Measurements from ENCODE around the gene USP30.
A peak's percentile ranks its signal among the peaks of the same experiment; 100 is the strongest.
"Not testable (repeated sequence)": the region's sequence is repeated elsewhere in the genome, so short reads cannot be mapped to it uniquely, and the experiment has no call there.

The USP30 gene, protein sequence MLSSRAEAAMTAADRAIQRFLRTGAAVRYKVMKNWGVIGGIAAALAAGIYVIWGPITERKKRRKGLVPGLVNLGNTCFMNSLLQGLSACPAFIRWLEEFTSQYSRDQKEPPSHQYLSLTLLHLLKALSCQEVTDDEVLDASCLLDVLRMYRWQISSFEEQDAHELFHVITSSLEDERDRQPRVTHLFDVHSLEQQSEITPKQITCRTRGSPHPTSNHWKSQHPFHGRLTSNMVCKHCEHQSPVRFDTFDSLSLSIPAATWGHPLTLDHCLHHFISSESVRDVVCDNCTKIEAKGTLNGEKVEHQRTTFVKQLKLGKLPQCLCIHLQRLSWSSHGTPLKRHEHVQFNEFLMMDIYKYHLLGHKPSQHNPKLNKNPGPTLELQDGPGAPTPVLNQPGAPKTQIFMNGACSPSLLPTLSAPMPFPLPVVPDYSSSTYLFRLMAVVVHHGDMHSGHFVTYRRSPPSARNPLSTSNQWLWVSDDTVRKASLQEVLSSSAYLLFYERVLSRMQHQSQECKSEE

DNA sequence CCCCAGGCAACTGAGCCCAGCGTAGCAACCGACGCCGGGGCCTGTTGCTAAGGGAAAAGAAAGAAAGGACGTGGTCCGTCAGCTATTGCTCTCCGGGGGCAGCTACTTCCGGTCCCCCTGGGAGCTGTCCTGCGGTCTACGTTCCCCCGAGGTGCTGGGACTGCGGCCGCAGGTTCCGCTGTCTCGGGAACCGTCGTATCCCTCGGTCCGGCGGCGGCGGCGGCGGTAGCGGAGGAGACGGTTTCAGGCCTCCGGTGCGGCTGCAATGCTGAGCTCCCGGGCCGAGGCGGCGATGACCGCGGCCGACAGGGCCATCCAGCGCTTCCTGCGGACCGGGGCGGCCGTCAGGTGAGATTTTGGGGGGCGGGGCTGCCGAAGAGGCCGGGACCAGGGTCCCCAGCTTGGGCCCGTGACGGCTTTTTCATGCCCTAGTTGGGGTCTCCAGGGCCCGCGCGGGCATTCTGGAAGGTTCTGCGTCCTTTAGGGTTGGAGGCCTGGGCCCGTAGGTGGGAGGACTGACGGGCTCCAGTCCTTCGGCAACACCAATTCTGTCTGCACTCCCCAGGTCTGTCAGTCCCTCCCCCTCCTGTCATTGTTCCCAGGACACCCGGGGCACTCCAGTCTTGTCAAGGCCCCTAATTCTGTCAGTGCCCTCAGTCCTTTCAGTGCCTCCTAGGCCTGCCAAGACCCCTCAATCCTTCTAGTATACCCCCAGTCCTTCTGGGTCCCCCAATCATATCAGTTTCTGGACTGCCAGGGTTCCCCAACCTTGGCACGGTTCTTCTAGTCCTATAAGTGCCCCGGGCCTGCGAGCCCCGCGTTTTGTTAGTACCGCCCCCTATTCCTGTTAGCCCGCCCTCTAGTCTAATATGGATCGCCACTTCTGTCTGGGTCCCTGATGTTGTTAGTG lies at the start of gene USP30:
TSS of gene USP30 (plus strand) at position 163 of the 910 bp plus-strand sequence. CDS start at position 266, 103 bp downstream.
- peak; percentile 88 for DNase-seq

DNA sequence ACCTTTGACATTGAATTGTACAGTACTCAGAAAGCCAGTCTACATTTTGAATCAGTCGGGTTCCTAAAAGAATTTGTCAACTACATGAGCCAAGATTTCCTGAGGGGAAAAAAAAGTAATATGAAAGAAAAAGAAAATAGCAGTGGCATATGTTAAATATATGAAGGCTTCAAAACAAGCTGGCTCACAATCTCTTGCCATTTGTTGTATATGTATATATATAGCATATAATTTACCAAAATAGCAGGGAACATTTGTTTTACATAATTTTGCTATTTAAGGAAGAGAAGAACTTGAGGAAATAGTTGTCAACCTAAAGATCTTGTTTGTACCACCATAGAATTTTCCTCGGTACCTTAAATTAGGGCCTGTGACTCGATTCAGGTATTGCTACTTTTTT lies 48.4 kb upstream of the USP30 start:
- no peak for DNase-seq

- DNase-seq: no peak
Observed at GRCh38 chr12:109009766-109010165, 42.6 kb upstream of the USP30 start.

DNA sequence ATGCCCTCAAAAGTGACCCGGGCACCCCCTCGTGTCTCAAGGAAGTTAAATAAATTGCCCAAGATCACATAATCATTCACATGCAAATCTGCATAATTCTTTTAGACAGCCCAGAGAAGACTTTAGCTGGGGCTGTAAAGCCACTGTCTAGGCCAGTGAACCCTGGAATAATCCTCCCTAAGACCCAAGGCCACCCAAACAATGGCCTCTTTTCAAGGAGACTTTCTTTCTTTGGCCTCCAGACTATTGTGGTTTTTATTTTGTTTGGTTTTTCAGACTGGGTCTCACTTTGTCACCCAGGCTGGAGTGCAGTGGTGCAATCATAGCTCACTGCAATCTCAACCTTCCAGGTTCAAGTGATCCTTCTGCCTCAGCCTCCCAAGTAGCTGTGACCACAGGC lies 42.1 kb upstream of the USP30 start:
- no peak for DNase-seq

- no peak for DNase-seq
Observed at GRCh38 chr12:109014984-109015765, 37.2 kb upstream of the USP30 start.

DNA sequence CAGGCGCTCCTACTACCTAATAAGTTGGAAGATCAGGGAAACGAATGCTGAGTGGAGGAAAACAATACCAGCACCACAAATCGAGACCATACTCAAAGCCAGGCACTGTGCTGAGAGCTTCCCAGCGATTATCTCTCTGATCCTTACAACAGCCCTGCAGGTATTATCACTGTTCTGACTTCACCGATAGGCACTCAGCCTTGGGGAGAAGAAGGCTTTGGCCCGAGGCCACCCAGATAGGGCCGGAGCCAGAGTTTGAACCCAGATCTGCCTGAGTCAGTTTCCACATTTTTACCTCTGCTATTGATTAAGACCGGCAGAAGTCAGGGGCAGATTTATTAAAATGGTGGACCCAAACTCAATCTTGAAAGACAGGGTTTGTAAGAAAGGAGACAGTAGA lies 36.4 kb upstream of the USP30 start:
- DNase-seq: no peak

GRCh38 chr12:109016978-109017377 lies 35.4 kb upstream of the USP30 start:
- DNase-seq: no peak

- no peak for DNase-seq
Observed at GRCh38 chr12:109018296-109018695, 34.1 kb upstream of the USP30 start.

GRCh38 chr12:109020146-109020795 lies 32.1 kb upstream of the USP30 start:
- no peak for DNase-seq

GRCh38 chr12:109020796-109021380 lies 31.5 kb upstream of the USP30 start, which contains the start of gene SVOP:
TSS of gene SVOP (minus strand) at chr12:109021068. CDS start at chr12:109020868, 200 bp downstream.
- peak; percentile 3 for DNase-seq

GRCh38 chr12:109027767-109028166 lies 24.6 kb upstream of the USP30 start:
- no peak for DNase-seq

- DNase-seq: not testable (repeated sequence)
Observed at GRCh38 chr12:109028624-109029023, 23.8 kb upstream of the USP30 start.

DNA sequence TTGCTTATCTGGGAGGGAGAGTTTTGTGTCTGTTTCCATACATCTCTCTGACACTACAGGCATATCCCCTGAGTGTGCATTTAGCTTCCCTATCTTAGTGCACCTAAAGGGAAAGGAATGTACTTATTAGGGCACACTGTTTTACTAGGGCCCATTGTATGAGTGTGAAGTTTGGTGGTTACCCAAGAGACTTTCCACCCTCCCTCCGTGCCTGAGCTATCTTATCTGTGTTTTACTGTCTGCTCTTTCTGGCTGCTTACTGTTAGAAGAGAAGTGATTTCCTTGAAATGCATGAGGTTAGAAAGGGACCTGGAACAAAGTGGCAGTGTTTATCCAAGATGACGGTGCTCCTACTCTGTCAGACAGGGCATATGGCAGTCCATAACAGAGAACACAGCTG lies 23.0 kb upstream of the USP30 start:
- no peak for DNase-seq

DNA sequence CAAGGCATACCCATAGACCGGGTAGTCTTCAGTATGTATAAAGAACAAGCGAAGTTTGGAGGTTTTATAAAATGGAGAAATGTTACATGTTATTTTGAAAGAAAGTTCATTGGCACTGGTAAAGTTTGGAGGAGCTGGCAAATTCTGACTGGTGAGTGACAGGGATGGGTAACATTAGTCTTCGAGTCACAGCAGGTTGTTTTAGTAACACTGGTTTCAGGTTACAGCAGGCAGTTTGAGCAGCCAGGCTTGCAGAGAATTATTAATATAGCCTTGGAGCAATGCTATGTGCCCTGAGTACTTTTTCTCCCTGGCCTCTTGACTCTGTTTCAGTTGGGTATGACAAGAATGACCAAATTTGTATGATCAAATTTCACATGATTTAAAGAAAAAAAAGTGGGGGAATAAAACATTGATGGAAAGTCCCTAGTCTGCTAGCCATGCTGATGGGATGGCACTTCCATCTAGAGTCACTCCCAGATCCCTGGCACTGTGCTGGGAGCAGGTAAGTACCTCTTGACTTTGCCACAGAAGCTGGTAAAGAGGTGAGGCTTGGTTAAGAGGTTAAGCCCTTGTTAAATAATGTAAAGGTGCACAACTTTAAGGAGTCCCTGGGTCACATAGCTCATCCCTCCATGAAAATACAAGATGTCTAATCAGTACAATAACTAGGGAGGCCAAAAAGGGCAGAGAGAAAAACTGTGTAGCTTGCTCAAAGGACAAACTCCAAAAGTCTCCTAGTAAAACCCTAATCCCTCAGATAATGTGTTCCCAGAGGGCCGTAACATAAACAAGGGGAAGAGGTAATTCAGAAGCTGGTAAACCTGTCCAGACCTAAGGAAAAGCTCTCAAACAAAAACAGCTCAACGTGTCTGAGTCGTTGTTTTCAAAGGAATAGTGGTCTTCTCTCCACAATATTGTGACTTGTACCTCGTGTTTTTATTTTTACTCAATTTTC lies 18.9 kb upstream of the USP30 start:
- no peak for DNase-seq

DNA sequence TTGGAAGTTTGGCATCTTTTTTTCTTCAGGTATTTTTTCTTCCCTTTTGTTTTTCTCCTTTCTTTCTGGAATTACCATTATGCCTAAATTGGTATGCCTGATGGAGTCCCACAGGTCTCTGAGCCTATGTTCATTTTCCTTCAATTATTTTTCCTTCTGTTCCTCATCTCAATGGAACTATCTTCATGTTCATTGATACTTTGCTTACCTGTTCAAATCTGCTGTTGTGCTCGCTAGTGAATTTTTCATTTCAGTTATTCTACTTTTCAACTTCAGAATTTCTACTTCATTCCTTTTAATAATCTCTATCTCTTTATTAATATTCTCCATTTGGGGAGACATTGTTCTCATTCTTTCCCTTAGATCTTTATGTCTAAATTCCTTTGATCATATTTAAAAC lies 15.4 kb upstream of the USP30 start:
- DNase-seq: no peak

DNA sequence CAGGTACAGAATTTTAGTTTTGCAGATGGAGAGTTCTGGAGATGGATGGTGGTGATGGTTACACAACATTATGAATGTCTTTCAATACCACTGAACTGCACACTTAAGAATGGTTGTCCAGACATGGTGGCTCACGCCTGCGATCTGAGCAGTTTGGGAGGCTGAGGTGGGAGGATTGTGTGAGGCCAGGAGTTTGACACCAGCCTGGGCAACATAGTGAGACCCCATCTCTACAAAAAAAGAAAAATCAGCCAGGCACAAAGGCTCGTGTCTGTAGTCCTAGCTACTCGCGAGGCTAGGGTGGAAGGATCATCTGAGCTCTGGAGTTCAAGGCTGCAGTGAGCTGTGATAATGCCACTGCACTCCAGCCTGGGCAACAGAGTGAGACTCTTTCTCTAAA lies 8.1 kb upstream of the USP30 start:
- DNase-seq: no peak

GRCh38 chr12:109047081-109047805 lies 5.1 kb upstream of the USP30 start:
- DNase-seq: no peak

DNA sequence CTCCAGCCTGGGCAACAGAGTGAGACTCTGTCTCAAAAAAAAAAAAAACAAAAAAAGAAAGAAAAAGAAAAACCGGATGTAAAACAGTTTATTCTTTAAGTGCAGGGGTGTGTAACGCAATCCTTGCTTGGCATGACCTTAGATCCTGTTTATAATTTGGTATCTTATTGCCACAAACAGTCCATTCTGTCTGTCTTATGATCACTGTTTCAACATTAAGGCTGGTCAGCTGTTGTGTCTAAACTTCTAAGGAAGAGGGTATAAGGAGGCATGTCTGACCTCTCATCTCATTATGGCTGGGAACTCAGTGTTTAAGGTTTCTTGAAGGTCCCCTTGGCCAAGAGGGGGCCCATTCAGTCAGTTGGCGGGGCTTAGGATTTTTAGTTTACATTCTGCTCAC lies 3.7 kb upstream of the USP30 start:
- not testable (repeated sequence) for DNase-seq

DNA sequence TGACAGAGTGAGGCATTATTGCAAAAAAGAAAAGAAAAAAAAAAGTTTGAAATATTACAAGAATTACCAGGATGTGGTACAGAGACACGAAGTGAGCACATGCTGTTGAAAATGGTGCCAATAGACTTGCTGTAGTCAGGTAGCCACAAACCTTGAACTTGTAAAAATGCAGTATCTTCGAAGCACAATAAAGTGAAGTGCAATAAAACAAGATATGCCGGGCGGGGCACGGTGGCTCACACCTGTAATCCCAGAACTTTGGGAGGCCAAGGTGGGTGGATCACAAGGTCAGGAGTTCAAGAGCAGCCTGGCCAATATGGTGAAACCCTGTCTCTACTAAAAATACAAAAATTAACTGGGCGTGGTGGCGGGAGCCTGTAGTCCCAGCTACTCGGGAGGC lies 2.6 kb upstream of the USP30 start:
- not testable (repeated sequence) for DNase-seq

DNA sequence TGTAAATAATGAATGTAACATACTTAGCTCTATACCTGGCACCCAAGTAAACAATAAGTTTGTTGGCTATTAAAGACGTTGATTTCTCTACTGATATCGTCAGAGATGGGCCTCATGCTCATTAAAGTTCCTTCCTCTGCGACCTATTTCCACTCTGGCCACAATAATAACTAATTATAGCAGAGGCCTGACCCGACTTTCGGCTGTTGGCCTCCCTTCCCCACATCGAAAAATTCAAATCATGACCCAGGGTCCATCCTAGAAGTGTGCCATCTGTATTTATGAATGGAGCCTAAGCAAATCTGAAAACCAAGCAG lies 321 bp upstream of the USP30 start:
- DNase-seq: no peak

Measured in CD4-positive, alpha-beta T cell treated with Interleukin-10 for 1 hour (primary cell).